Measurements from ENCODE around the gene PGBD1. TPM values are rescaled to one million over a fixed set of nuclear protein-coding genes. Genes with fewer than 3 reads are reported as not detected.

Gene PGBD1
- total RNA-seq, 1 experiment from 2014 or later, result 3.8 TPM

DNA sequence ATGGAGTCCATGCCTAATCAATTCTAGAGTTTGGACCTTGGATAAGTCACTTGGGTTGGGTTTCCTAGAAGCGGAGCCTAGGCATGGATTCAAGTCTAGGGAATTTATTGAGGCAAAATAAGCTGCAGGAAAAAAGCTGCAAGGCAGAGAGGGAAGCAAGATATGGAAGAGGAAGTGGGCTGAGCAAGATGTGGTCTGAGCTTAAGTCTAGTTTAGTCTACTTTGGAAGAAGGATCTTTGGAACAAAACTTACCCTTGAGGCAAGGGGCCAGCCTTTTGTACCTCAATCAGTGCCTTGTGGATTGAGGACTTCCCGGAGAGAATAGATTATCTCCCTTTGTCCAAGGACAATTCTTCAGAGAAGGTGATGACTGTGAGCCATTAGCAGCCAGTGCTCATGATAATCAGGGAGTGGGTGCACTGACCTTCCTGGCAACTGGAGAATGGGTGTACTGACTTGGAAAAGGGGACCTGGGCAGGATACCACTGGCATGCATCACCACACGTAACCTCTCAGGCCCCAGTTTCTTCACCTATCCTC is 45.4 kb upstream of the PGBD1 start:
- Mint-ChIP-seq H3K27ac (ENCODE audit: unreplicated experiment) (no peak overlapping the region), H3K36me3 (ENCODE audit: insufficient read depth, unreplicated experiment) (peaks cover 10% of the 10 kb centered on the region), H3K9me3 (ENCODE audit: unreplicated experiment) (no peaks in the 10 kb centered on the region), H3K4me3 (ENCODE audit: unreplicated experiment) (no peak overlapping the region), H3K27me3 (ENCODE audit: insufficient read depth, unreplicated experiment) (no peaks in the 10 kb centered on the region), H3K4me1 (ENCODE audit: low read depth, unreplicated experiment) (no peaks in the 10 kb centered on the region)
- Histone ChIP-seq H3K9me3 (no peaks in the 10 kb centered on the region), H3K36me3 (ENCODE audit: control insufficient read depth, insufficient read depth, low read length) (no peaks in the 10 kb centered on the region; the same call in 1 of the 2 replicates), H3K4me3 (ENCODE audit: low read depth, low read length) (no peak overlapping the region), H3K4me1 (no peaks in the 10 kb centered on the region), H3K27me3 (replicated peaks; ENCODE audit: control insufficient read depth, insufficient read depth, low read length) (no peaks in the 10 kb centered on the region)
- intact Hi-C loops (cut with micrococcal nuclease; ENCODE audit: unreplicated experiment), result no loop called here
- DNase-seq, result no peak
- TF ChIP-seq, protein P1, sequence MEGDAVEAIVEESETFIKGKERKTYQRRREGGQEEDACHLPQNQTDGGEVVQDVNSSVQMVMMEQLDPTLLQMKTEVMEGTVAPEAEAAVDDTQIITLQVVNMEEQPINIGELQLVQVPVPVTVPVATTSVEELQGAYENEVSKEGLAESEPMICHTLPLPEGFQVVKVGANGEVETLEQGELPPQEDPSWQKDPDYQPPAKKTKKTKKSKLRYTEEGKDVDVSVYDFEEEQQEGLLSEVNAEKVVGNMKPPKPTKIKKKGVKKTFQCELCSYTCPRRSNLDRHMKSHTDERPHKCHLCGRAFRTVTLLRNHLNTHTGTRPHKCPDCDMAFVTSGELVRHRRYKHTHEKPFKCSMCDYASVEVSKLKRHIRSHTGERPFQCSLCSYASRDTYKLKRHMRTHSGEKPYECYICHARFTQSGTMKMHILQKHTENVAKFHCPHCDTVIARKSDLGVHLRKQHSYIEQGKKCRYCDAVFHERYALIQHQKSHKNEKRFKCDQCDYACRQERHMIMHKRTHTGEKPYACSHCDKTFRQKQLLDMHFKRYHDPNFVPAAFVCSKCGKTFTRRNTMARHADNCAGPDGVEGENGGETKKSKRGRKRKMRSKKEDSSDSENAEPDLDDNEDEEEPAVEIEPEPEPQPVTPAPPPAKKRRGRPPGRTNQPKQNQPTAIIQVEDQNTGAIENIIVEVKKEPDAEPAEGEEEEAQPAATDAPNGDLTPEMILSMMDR (IDR thresholded peaks at IDR 0.05; ENCODE audit: insufficient read depth in 1 of 2, low read depth in 1 of 2, low read length in 1 of 2, severe bottlenecking in 1 of 2, unreplicated experiment in 1 of 2), result no peak
- POLR2A ChIA-PET, result no interaction called here
- no TSS peak for BruUV-seq (replicated peaks)
- CTCF ChIA-PET, result no interaction called here

DNA sequence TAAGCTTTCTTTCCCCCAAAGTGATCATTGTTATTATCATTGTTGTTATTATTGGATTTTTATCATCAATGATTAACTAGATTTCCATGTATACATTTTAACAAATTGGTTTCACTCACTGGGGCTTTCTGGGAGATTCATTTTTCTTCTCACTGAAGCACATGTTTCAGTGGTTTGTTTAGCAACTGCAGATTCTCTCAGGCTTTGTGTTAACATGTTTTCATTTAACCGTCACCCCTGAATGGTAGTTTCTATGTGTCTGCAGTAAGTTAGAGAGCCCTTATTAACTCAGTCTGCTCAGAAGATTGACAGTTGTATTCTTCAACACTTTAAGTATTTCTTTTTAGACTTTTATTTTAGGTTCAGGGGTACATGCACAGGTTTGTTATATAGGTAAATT is 41.7 kb upstream of the PGBD1 start:
- TF ChIP-seq, protein P1 (IDR thresholded peaks at IDR 0.05; ENCODE audit: insufficient read depth in 1 of 2, low read depth in 1 of 2, low read length in 1 of 2, severe bottlenecking in 1 of 2, unreplicated experiment in 1 of 2), result no peak
- Histone ChIP-seq H3K4me1 (no peaks in the 10 kb centered on the region), H3K36me3 (ENCODE audit: control insufficient read depth, insufficient read depth, low read length) (no peaks in the 10 kb centered on the region), H3K27me3 (replicated peaks; ENCODE audit: control insufficient read depth, insufficient read depth, low read length) (no peaks in the 10 kb centered on the region), H3K4me3 (ENCODE audit: low read depth, low read length) (no peak overlapping the region), H3K9me3 (no peaks in the 10 kb centered on the region)
- no peak for DNase-seq
- intact Hi-C loops (cut with micrococcal nuclease; ENCODE audit: unreplicated experiment), result no loop called here
- ChIA-PET CTCF (no interaction called here), POLR2A (no interaction called here)
- no peaks in the 10 kb centered on the region for H3K4me1 Mint-ChIP-seq (ENCODE audit: low read depth, unreplicated experiment)
- no peak overlapping the region for H3K4me3 Mint-ChIP-seq (ENCODE audit: unreplicated experiment)
- no peak overlapping the region for H3K27ac Mint-ChIP-seq (ENCODE audit: unreplicated experiment)
- H3K36me3 Mint-ChIP-seq (ENCODE audit: insufficient read depth, unreplicated experiment), result no peaks in the 10 kb centered on the region
- no peaks in the 10 kb centered on the region for H3K9me3 Mint-ChIP-seq (ENCODE audit: unreplicated experiment)
- H3K27me3 Mint-ChIP-seq (ENCODE audit: insufficient read depth, unreplicated experiment), result no peaks in the 10 kb centered on the region
- BruUV-seq (replicated peaks), result no TSS peak

DNA sequence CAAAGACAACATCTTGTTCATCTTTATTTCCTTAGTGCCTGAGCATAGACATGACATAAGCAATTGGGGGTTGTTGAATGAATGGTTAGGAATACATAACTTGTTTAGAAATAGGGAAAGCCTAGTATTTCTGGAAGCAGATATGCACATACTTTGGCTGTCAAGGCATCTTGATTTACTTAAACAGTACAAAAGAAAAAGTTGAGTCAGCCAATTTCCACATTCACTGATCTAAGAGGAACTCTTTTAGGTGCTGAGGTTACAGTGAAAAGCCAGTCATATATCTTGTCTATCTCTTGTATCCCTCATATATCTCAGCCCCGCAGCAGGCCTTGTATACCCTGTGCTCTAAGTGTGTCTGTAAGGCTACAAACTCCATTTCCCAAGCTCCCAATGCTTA is 40.9 kb upstream of the PGBD1 start:
- Mint-ChIP-seq H3K27ac (ENCODE audit: unreplicated experiment) (no peak overlapping the region), H3K36me3 (ENCODE audit: insufficient read depth, unreplicated experiment) (no peaks in the 10 kb centered on the region)

More for the DNA sequence above, 40.9 kb upstream of the PGBD1 start:
- intact Hi-C loops (cut with micrococcal nuclease; ENCODE audit: unreplicated experiment), result no loop called here
- Mint-ChIP-seq H3K4me3 (ENCODE audit: unreplicated experiment) (no peak overlapping the region), H3K4me1 (ENCODE audit: low read depth, unreplicated experiment) (no peaks in the 10 kb centered on the region), H3K27me3 (ENCODE audit: insufficient read depth, unreplicated experiment) (no peaks in the 10 kb centered on the region), H3K9me3 (ENCODE audit: unreplicated experiment) (no peaks in the 10 kb centered on the region)
- no peak for DNase-seq
- Histone ChIP-seq H3K4me3 (ENCODE audit: low read depth, low read length) (no peak overlapping the region), H3K9me3 (no peaks in the 10 kb centered on the region), H3K27me3 (replicated peaks; ENCODE audit: control insufficient read depth, insufficient read depth, low read length) (no peaks in the 10 kb centered on the region), H3K4me1 (no peaks in the 10 kb centered on the region), H3K36me3 (ENCODE audit: control insufficient read depth, insufficient read depth, low read length) (no peaks in the 10 kb centered on the region)
- no TSS peak for BruUV-seq (replicated peaks)
- CTCF ChIA-PET, result no interaction called here
- POLR2A ChIA-PET, result no interaction called here
- TF ChIP-seq, protein P1 (IDR thresholded peaks at IDR 0.05; ENCODE audit: insufficient read depth in 1 of 2, low read depth in 1 of 2, low read length in 1 of 2, severe bottlenecking in 1 of 2, unreplicated experiment in 1 of 2), result no peak

All from Caco-2 (cell line).